ENCODE data around the gene ADAR.
A peak's percentile ranks its signal among the peaks of the same experiment; 100 is the strongest.
"Not testable (repeated sequence)": the region's sequence is repeated elsewhere in the genome, so short reads cannot be mapped to it uniquely, and the experiment has no call there.

ADAR gene, protein sequence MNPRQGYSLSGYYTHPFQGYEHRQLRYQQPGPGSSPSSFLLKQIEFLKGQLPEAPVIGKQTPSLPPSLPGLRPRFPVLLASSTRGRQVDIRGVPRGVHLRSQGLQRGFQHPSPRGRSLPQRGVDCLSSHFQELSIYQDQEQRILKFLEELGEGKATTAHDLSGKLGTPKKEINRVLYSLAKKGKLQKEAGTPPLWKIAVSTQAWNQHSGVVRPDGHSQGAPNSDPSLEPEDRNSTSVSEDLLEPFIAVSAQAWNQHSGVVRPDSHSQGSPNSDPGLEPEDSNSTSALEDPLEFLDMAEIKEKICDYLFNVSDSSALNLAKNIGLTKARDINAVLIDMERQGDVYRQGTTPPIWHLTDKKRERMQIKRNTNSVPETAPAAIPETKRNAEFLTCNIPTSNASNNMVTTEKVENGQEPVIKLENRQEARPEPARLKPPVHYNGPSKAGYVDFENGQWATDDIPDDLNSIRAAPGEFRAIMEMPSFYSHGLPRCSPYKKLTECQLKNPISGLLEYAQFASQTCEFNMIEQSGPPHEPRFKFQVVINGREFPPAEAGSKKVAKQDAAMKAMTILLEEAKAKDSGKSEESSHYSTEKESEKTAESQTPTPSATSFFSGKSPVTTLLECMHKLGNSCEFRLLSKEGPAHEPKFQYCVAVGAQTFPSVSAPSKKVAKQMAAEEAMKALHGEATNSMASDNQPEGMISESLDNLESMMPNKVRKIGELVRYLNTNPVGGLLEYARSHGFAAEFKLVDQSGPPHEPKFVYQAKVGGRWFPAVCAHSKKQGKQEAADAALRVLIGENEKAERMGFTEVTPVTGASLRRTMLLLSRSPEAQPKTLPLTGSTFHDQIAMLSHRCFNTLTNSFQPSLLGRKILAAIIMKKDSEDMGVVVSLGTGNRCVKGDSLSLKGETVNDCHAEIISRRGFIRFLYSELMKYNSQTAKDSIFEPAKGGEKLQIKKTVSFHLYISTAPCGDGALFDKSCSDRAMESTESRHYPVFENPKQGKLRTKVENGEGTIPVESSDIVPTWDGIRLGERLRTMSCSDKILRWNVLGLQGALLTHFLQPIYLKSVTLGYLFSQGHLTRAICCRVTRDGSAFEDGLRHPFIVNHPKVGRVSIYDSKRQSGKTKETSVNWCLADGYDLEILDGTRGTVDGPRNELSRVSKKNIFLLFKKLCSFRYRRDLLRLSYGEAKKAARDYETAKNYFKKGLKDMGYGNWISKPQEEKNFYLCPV

DNA sequence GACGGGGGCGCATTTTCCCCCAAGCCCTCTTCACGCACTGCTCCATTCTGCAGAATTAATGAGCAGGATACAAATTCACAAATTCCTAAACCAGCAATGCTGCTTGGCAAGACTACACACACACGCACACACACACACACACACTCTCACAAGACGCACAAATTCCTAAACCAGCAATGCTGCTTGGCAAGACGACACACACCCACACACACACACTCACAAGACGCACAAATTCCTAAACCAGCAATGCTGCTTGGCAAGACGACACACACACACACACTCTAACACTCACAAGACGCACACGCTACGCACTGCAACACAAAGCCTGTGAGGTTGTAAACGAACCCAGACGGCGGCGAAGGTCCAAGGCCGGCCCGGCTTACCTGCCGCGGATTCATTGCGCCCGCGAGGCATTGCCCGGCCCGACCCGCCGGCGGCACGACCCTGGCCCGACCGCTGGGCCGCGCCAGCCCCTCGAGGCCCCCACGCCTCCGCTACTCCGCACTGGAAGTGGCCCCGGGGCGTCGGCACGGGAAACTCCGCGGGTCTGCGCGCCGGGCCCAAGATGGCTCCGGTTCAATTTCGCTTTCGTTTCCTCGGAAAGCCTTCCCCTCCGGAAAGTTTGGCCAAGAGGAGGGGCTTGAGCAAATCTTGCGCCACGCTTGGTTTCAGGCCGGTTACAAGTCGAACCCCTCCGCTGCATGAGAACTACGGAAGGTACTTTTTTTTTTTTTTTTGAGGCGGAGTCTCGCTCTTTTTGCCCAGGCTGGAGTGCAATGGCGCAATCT lies at the start of gene ADAR:
TSS of gene ADAR (minus strand) at position 578 of the 788 bp plus-strand sequence. CDS start at position 398, 180 bp downstream.
- DNase-seq = peak; percentile 99

DNA sequence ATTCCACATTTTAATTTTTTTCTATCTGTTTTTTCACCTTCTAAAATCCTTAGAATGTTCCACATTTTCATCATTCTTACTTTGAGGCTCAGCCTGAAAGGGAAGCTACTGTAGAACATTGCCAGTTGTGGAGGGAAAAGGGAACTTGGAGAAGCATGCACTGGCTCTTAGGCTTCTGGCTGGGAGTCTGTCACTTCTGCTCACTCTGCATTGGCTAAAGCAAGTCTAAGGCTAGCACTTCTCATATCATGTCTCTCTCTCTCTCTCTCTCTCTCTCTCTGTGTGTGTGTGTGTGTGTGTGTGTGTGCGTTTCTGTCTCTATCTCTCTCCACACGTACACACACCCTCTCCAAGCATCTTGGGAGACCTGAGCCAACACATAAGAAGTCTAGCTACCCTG lies 49.6 kb upstream of the ADAR start:
- DNase-seq = no peak

DNA sequence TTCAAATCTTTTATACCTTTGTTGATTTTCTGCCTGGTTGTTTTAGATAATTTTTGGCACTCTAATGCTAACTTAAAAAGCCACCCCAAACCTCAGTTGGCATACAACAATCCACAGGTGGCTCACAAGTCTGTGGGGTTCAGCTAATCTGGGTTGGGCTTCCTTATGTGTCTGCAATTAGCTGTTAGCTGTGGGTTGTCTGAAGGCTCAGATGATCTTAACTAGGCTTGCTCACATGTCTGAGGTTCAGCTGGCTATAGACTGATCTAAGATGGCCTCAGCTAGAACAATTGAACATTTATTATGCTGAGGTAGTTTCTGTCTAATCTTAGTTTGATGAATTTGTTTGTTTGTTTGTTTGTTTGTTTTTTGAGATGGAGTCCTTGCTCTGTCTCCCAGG lies 44.9 kb upstream of the ADAR start:
- no peak for DNase-seq

DNA sequence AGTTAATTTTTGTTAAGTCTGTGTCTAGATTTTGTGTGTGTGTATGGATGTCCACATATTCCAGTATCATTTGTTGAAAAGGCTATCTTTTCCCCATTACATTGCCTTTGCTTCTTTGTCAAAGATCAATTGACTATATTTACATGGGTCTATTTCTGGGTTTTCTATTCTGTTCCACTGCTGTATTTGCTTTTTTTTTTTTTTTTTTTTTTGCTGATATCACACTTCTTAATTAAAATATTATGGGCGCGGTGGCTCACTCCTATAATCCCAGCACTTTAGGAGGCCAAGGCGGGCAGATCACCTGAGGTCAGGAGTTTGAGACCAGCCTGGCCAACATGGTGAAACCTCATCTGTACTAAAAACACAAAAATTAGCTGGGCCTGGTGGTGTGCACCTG lies 36.7 kb upstream of the ADAR start:
- not testable (repeated sequence) for DNase-seq

DNA sequence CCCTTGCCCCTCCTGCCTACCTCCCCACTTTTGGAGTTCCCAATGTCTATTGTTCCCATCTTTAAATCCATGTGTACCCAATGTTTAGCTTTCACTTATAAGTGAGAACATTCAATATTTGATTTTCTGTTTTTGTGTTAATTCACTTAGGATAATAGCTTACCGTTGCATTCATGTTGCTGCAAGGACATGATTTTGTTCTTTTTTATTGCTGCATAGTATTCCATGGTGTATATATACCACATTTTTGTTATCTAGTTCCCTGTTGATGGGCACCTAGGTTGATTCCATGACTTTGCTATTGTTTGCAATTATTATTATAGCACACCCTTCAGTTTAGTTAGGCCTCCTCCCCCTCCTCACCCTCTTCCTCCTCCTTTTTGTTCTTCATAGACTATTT lies 33.5 kb upstream of the ADAR start:
- DNase-seq = no peak

DNA sequence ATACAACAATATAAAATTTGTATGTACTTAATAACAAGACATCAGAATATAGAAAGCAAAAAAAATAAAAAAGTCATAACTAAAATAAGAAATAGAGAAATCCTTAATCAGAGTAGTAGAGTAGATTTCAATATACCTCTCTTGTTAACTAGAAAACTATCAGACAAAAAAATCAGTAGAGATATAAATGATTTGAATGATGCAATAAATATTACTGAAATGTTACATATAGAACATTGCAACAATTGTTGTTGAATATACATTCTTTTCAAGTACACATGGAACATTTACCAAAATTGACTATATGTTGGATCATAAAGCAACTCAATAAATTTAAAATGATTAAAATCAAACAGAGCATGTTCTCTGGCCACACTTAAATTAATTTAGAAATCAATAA lies 31.9 kb upstream of the ADAR start:
- DNase-seq = no peak

DNA sequence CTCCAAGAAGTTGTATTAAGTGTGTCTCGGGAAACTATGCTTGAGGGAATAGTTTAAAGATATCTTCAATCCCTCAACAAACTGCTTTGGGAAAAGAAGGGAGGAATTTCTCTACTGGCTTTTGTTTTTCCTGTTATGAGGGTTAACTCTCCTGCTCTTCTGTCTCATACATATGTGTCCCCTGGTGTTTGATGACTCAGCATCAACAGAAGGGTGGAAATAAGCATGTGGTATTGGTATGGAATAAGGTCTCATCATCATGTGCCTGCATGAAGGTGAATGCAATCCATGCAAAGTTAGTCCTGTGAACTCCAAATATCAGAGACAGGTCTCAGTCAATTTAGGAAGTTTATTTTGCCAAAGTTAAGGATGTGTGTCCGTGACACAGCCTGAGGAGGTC lies 27.2 kb upstream of the ADAR start:
- no peak for DNase-seq

DNA sequence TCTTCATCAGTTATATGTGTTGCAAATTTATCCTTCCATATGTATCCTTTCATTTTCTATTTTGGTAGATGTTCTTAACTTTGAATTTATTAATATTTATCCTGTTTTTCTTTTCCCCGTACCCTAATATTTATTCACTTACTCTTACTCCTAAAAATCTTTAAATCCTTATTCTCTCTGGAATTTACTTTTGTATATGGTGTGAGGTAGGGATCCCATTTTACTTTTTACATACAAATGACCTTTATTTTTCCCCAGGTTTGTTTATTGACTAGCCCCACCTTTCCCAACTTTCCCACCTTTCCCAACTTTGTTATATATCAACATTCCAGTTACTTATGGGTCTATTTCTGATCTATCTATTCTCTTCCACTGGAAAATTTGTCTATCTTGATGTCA lies 21.7 kb upstream of the ADAR start:
- no peak for DNase-seq

DNA sequence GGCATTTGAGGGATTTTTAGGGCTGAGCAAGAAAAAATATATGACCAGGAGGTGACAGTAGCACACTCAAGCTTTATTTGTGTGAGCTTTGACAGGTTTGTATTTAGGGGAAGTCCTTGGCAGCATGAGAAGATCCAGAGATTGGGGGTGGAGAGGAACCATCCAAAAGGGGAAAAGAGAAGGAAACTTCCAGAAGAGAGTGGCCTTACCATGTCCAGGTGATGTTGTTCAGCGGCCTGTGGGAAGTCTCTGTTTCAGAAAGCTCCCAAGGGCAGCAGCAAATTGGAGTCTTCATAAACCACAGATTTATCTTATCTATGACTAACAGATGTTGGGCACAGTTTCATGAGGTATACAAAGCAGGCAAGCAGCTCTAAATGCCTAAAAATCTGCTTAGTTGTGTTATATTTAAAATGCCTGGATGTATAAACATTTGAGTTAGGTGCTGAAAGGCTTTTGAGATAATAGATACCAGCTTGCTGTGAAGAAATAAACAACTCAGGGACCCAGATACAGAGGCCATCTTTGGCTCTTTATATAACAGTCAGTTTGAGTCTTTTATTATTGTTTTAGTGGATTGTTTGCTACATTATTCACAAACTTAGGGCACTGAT lies 21.2 kb upstream of the ADAR start:
- DNase-seq = no peak

DNA sequence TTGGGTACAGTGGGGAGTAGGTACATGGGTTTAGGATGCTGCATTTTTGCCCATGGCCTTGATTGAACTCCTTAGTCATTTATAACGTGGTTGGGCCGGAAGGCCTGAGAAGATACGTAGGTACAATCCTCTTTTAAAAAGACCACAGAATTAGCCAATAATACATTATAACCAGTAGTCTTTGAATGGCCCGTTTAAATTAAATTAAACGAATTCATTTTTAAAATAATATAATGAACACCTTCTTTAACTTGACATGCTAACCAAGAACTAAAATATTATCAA lies 20.1 kb upstream of the ADAR start:
- no peak for DNase-seq

DNA sequence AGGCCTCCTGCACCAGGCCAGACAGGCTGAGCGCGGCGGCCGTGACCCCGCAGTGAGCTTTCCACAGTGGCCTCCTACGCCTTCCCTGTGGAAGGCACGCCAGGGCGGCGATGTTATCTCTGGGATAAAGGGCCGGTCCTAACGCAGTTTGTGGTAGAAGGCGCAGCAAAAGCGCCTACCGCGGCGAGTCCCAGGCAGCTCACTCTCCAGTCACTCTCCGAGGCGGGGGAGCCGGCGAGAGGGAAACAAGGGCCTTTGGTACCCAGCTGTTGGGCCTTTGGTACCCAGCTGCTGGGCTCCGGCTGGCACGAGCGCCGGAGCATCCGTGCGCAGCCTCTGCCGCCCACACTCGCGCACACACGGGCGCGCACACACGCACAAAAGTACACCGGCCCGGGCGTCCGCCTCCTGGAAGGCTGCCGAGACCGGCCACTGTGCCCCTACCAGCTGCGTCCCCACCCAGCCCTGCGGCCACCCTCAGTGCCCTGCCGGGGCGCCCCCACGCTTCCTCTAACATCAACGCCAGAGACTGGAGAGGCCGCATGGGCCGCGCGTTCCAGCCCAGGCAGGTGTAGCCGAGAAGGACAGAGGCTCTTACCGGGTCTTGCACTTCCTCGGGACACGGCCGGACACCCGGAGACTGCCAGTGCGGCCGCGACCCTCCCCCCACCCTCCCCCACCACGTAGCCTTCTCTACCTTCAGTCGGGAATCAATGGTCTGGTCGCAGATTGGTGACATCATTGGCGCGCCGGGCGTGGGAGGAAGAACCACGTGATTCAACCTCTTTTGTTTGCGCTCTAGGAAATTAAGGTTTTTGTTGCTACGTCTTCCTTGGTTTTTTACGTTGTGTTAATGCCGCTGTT lies 19.5 kb upstream of the ADAR start:
- peak; percentile 84 for DNase-seq

DNA sequence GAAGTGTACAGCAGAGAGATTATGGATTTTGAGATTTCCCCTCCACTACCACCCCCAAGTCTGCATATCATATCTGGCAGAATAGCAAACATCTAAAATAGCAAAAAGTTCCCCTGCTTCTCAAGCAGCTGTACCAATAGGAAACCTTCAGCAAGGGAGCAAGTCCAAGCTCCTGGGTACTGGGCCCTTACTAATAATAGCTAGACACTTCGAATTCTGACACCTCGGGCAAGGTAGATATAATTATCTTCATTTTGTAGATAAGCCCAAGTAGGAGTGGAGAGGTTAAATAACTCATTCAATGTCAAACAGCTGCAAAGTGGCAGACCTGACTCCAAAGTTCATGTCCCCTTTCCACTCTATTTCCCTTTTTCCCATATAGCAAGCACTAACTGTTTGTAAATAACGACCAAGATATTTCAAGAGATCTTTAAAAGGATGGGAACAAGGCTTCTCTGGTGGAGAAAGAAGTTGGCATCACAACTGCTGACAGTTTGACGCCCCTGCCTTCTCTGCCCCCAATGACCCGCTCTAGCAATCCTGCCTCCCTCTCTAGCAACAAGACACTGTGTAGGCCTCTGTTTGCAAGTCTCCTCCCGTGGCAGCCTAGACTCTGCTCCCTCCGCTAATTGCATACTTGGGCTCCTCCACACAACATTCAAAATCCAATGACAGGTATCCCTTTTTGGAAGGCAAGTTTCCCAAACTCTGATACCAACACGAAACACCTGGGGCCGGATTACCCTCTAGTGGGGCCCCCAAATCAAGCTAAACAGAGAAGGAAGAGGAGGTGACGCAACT lies 18.7 kb upstream of the ADAR start:
- no peak for DNase-seq

DNA sequence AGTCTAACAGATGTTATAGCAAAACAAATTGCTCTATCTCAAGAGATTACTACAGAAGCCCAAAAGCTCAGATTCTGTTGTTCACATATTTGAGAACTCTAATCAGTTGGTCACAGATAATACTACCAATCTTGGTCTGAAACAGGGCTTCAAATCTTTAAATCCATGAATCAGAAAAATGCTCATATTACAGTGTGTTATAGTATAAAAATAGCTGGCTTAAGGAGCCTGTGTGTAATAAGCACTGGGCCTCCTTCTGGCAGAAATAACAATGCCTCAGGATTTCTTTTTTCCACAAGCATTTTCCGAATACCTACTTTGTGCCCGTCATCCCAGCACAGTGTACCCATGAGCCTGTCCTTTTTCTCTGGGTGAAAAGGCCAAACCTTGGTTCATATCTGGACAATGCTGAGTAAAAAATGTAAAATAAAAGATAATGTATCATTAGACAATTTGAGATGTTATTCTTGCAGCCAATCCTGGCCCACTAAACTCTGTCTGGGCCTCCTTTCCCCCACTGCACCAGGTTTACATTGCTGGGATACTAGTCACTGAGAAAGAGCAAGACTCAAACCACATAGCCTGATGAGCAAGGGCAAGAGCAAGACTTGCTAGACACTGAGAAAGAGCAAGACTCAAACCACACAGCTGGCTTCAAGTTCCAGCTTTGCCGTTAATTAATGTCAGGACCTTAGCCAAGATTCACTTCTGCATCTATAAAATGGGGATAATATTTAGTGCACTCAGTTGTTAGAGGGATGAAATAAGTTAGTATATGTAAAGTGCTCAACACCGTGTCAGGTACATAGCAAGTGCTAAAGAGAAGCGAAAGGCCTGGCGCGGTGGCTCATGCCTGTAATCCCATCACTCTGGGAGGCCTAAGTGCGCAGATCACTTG lies 17.0 kb upstream of the ADAR start:
- DNase-seq = peak; percentile 84

DNA sequence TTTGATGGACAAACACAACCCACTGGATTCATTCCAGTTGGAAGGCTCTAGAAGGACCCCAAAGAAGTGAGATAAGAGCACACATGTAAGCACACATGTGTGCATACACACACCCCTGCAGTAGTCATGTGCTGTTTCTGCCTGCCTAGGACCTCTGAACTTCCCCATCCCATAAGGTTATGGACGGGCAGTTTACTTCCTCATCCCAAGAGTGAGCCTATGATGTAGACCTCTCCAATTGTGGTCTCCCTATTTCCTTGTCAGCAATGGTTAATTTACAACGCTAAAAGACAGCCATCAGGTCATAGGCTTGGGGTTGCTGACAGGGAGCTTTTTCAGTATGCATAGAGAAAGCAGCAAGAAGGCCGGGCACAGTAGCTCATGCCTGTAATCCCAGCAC lies 15.4 kb upstream of the ADAR start:
- no peak for DNase-seq

DNA sequence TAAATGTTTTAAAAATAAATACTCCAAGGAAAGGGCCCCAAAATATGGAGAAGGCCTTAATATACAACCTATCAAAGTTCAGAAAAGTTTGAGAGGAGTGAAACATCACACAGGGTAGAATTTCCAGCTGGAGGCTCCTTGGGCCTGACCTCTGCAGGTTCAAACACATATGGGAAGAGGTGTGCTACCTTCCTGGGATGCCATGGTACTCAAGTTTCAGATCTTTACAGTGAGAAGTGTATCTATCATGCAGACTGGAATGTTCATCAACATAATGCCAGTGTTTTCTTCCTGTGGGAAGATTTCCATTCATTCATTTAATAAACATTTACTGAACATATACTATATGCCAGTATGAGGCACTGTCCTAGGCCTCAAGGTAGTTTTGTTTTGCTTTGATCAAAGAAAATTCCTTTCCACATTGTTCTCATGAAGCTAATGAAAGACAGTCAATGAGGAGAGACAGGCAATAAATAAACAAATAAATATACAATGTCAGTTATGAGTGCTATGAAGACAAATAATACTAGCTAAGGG lies 14.6 kb upstream of the ADAR start:
- DNase-seq = no peak

DNA sequence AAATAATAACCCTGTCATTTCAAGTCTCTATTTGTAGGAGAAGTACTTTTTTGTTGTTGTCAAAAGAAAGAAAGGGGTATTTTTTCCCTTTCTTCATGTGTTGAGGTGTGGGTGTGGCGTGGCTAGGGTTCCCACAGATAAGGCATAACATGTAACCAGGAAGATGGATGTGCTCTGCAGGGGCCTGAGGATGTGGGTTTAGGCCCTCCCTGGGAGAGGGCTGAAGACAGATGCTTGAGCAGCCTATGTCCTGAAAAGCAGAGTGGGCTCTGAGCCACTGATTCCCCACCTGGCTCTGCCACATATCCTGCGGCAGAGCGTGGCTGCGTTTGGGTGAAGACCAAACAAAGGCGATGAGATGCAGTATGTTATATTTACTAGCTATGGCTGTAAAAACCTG lies 13.9 kb upstream of the ADAR start:
- no peak for DNase-seq

DNA sequence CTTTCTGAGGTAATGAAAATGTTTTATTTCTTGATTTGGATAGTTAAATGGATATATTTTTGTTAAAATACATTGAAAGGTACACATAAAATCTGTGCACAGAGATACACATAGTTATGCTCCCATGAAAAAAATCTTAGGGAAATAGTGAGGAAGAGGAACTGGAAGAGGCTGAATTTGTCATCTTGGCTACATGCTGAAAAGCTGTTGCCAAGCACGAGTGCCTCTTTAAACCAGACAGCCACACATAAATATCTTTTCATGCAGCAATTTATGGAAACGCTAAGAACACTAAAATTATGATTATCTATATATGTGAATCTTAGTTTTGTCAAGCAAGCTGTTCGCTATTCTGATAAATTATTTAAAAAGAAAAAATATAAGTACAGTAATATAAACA lies 12.8 kb upstream of the ADAR start:
- no peak for DNase-seq

DNA sequence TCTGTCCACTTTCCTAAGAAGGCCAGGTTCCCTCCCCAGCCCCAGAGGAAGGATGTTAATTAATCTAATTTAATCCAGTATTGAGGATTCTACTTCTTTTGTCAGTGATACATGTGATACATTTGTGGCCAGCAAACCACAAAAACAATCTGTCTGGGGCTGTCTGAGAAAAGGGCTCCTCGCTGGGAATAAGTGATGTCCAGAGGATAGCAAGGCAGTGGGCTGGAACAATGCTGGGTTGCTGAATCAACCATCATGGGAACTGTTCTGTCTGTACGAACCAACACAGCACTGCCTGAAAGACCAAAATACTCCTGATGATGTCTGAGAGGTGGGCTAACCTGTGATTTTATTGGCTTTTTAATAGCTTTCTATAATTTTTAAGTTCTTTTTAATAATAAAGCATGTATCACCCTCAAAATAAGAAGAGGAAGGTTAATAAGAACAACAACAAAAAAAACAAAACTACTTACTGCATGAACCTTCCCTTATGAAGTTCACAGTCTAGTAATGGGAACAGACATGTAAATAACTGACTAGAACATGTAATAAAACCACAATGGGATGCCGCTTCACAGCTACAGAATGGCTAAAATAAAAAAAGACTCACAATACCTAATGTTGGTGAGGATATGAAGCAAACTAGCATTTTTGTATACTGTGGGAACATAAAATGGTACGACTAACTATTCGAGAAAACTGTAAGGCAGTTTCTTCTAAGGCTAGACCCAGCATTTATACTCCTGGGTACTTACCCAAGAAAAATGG lies 11.4 kb upstream of the ADAR start:
- no peak for DNase-seq

Data from HCEC 1CT (cell line).